ENCODE data around the gene NPAS2. TPM values are rescaled to one million over a fixed set of nuclear protein-coding genes. Genes with fewer than 3 reads are reported as not detected.

Gene NPAS2
- total and polyA plus RNA-seq, 2 of the 8 experiments (the other 6 are each of a cell fraction or from before 2014, with no cell fraction given), result 1.8 to 1.9 TPM

DNA sequence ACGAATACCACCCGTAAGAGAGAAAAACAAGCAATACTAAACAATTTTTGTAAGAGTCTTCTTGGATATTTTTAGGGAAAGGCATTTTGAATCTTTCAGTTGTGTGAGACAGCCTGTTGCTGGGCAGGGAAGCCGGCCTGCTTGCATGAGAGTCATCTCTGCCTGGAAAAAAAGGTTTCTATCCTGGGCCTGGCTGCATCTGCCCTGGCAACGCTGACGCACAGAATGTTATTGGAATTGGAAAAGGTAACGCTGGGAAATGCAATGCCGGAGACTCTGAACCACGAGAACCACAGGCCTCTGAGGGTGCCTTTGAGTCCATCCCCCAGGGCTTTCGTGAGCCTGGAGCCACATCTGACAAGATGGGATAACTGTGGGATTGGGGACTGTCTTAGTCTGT is 17.9 kb upstream of the NPAS2 start:
- no peak for FAIRE-seq

More for the DNA sequence above, 17.9 kb upstream of the NPAS2 start:
- H4K20me1 ChIP-seq (replicated peaks in 1 of 2; ENCODE audit: control insufficient read depth in 1 of 2, insufficient read depth in 2 of 2, low read length in 2 of 2), result no peaks in the 10 kb centered on the region
- no peak for DNase-seq (ENCODE audit: low read depth in 1 of 2, low spot score in 2 of 2)
- H2BK5ac ChIP-seq (ENCODE audit: low read depth, low read length), result no peak overlapping the region
- TF ChIP-seq SRF (IDR thresholded peaks at IDR 0.05; ENCODE audit: low read depth, low read length), result no peak
- TF ChIP-seq RNF2 (IDR thresholded peaks at IDR 0.05; ENCODE audit: borderline replicate concordance, low read depth, low read length, missing control alignments, poor library complexity, severe bottlenecking), result no peak
- TF ChIP-seq ATF2 (IDR thresholded peaks at IDR 0.05; ENCODE audit: low read length), result no peak
- TF ChIP-seq MAFK (IDR thresholded peaks at IDR 0.05; ENCODE audit: low read depth, low read length), result no peak
- no peak for TF ChIP-seq PHF8 (conservative IDR thresholded peaks at IDR 0.05; ENCODE audit: low read depth, low read length)
- no peaks in the 10 kb centered on the region for H3K79me2 ChIP-seq (ENCODE audit: control insufficient read depth in 1 of 2, insufficient read depth in 2 of 2, low read length in 2 of 2)
- H4K91ac ChIP-seq (replicated peaks; ENCODE audit: insufficient read length, low read length), result no peak overlapping the region
- POLR2A ChIA-PET (ENCODE audit: partially characterized antibody), result interaction anchor here (0.7 kb wide), 1 partner anchor 19 kb away, joined by 3 read pairs; no protein-coding TSS in a partner anchor
- H4K5ac ChIP-seq (ENCODE audit: insufficient read length, low read depth, low read length), result no peak overlapping the region
- H3K18ac ChIP-seq (ENCODE audit: extremely low read depth, low read length), result no peak overlapping the region
- H2BK15ac ChIP-seq (ENCODE audit: low read length), result no peak overlapping the region
- no peak overlapping the region for H4K8ac ChIP-seq (ENCODE audit: extremely low read depth, insufficient read depth, low read length)
- CTCF ChIA-PET (ENCODE audit: partially characterized antibody), result interaction anchor here (0.6 kb wide), 1 partner anchor 8 kb away, joined by 3 read pairs; no protein-coding TSS in a partner anchor
- H3K23me2 ChIP-seq (ENCODE audit: low read depth, low read length), result no peaks in the 10 kb centered on the region
- H3K9me3 ChIP-seq (ENCODE audit: insufficient read depth in 2 of 2, low read depth in 1 of 2, low read length in 1 of 2), result no peaks in the 10 kb centered on the region
- H3K4me1 ChIP-seq (replicated peaks in 1 of 4; ENCODE audit: control insufficient read depth in 3 of 4, insufficient read depth in 4 of 4, low read length in 3 of 4), result no peaks in the 10 kb centered on the region
- no peaks in the 10 kb centered on the region for H3K36me3 ChIP-seq (ENCODE audit: control insufficient read depth in 2 of 4, insufficient read depth in 4 of 4, low read length in 3 of 4)
- H3K14ac ChIP-seq (ENCODE audit: insufficient read length), result no peak overlapping the region
- no peak overlapping the region for H3K4ac ChIP-seq (replicated peaks; ENCODE audit: insufficient read length, low read depth, low read length)
- no peak overlapping the region for H3K9ac ChIP-seq (replicated peaks in 1 of 4; ENCODE audit: extremely low read depth in 1 of 4, low read depth in 3 of 4, low read length in 3 of 4)
- 85% methylated on average over 9 of the region's 9 CpGs; no CpG with 5 or more reads in 1 of the 2 experiments for WGBS, 2 experiments (ENCODE audit: extremely low coverage in 1 of 2, insufficient coverage in 1 of 2, insufficient read length in 1 of 2, insufficient replicate concordance in 2 of 2, low coverage in 1 of 2, low lambda C conversion rate in 2 of 2, missing lambda C conversion rate in 1 of 2)
- H2BK20ac ChIP-seq (ENCODE audit: low read length), result no peak overlapping the region
- no peak overlapping the region for H3K4me3 ChIP-seq (ENCODE audit: extremely low read depth in 1 of 4, insufficient read depth in 2 of 4, low read depth in 3 of 4, low read length in 4 of 4)
- H3K4me2 ChIP-seq (ENCODE audit: insufficient read depth in 1 of 2, low read depth in 2 of 2, low read length in 2 of 2), result no peak overlapping the region
- no peak overlapping the region for H2BK12ac ChIP-seq (ENCODE audit: low read depth, low read length)
- no peak overlapping the region for H3K27ac ChIP-seq (ENCODE audit: low read depth, low read length)
- H3K56ac ChIP-seq (replicated peaks; ENCODE audit: insufficient read length, low read depth, low read length), result no peak overlapping the region
- H3K79me1 ChIP-seq (ENCODE audit: low read depth, low read length), result no peaks in the 10 kb centered on the region
- no peaks in the 10 kb centered on the region for H3K27me3 ChIP-seq (replicated peaks in 1 of 4; ENCODE audit: control insufficient read depth in 3 of 4, extremely low read depth in 1 of 4, insufficient read depth in 3 of 4, low read length in 3 of 4)
- no peak overlapping the region for H2BK120ac ChIP-seq (replicated peaks; ENCODE audit: low read depth, low read length)
- H2AFZ ChIP-seq (ENCODE audit: low read length), result no peak overlapping the region
- H3K23ac ChIP-seq (ENCODE audit: insufficient read length), result no peak overlapping the region
- H2AK5ac ChIP-seq (ENCODE audit: low read depth, low read length), result no peak overlapping the region

Measured in H1 (cell line).